Endodermal cell (in vitro differentiated cells): ENCODE data around the gene COMMD1. TPM values are rescaled to one million over a fixed set of nuclear protein-coding genes. Genes with fewer than 3 reads are reported as not detected.
A peak's percentile ranks its signal among the peaks of the same experiment; 100 is the strongest.

Source experiments
- DNase-seq: peaks from one replicate; pipeline ENCODE4 v3.0.0-alpha.2; 2017
- H3K27ac ChIP-seq: 2 replicates; pipeline ENCODE4 v1.5.1; 2013; ENCODE audit warnings: mild to moderate bottlenecking, low read depth, low read length, moderate library complexity
- H3K27me3 ChIP-seq: 2 replicates; pipeline ENCODE4 v1.6.1; 2013; ENCODE audit warnings: mild to moderate bottlenecking, low read length, moderate library complexity; ENCODE audit not compliant: insufficient read depth, control insufficient read depth, poor library complexity, severe bottlenecking
- H3K36me3 ChIP-seq: 2 replicates; pipeline ENCODE4 v1.7.0; 2013; ENCODE audit warnings: mild to moderate bottlenecking, low read length, moderate library complexity; ENCODE audit not compliant: control insufficient read depth, insufficient read depth
- H3K4me1 ChIP-seq: one replicate; pipeline ENCODE4 v1.7.0; 2013; ENCODE audit warnings: low read length; ENCODE audit not compliant: control insufficient read depth, insufficient read depth
- H3K4me3 ChIP-seq: 2 replicates; pipeline ENCODE4 v1.5.1; 2013; ENCODE audit warnings: mild to moderate bottlenecking, low read length, moderate library complexity
- H3K9ac ChIP-seq: 2 replicates; pipeline ENCODE4 v1.6.1; 2013; ENCODE audit warnings: mild to moderate bottlenecking, low read length, moderate library complexity; ENCODE audit not compliant: poor library complexity, severe bottlenecking; ENCODE audit errors: extremely low read depth
- H3K9me3 ChIP-seq: 2 replicates; pipeline ENCODE4 v1.6.1; 2013; ENCODE audit warnings: mild to moderate bottlenecking, low read length, moderate library complexity; ENCODE audit not compliant: control insufficient read depth
- H3K27ac Mint-ChIP-seq: 2 replicates; pipeline ENCODE4 v1.8.0; 2020; ENCODE audit warnings: mixed read lengths
- H3K27me3 Mint-ChIP-seq: 2 replicates; pipeline ENCODE4 v1.8.0; 2021; ENCODE audit warnings: mild to moderate bottlenecking, mixed read lengths; ENCODE audit not compliant: insufficient read depth
- H3K36me3 Mint-ChIP-seq: 2 replicates; pipeline ENCODE4 v1.8.0; 2020; ENCODE audit warnings: low read depth, mixed read lengths
- H3K4me1 Mint-ChIP-seq: 2 replicates; pipeline ENCODE4 v1.8.0; 2020; ENCODE audit warnings: mixed read lengths
- H3K4me3 Mint-ChIP-seq: 2 replicates; pipeline ENCODE4 v1.8.0; 2020; ENCODE audit warnings: mild to moderate bottlenecking, moderate library complexity, mixed read lengths
- H3K9me3 Mint-ChIP-seq: 2 replicates; pipeline ENCODE4 v1.8.0; 2020; ENCODE audit warnings: mild to moderate bottlenecking, mixed read lengths
- WGBS, 2 experiments: methylation state at CpG; one replicate each; pipeline versions ENCODE4 v1.1.5 to v1.1.7; 2013; ENCODE audit warnings: missing lambda C conversion rate in 2 of 2, mixed read lengths in 1 of 2; ENCODE audit not compliant: insufficient coverage in 1 of 2, insufficient read length in 1 of 2; 5-methylcytosine and 5-hydroxymethylcytosine counted together
- total RNA-seq, 2 donors: library from RNA; stranded (reverse); fragmentation: NEBNext Ultra II Directional in 1 of 2; extraction: Animal tissue kit (Norgen Biotek cat#: 25700) in 1 of 2; gene quantifications; 2 replicates in 1 of 2; 3 replicates in 1 of 2; pipeline ENCODE4 v1.2.1, GENCODE V29; 2021
- TF ChIP-seq, protein P1 (sequence below): fragments of 200-600 bp; sonication (generic); conservative IDR thresholded peaks from 2 replicates; pipeline ENCODE4 v1.5.0; 2021; ENCODE audit warnings: antibody characterized with exemption, mild to moderate bottlenecking

The COMMD1 gene
- total RNA-seq, 2 donors from 2014 or later: 27.8 to 28.4 TPM

DNA sequence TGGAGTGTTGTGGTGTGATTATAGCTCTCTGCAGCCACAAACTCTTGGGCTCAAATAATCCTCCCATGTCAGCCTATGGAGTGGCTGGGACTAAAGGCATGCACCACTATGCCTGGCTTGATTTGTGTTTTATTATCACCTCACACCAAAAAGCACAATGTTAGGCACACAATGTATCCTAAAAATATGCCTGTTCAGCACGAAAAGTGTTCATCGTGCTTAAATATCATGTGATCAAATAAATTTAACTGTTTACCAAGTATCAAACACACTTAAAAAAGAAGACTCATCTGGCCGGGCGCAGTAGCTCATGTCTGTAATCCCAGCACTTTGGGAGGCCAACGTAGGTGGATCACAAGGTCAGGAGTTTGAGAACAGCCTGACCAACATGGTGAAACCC lies 22.6 kb upstream of the COMMD1 start:
- Histone ChIP-seq H3K27me3 (no peaks in the 10 kb centered on the region), H3K4me1 (no peaks in the 10 kb centered on the region), H3K36me3 (peaks cover 89% of the 10 kb centered on the region), H3K9ac (no peak overlapping the region), H3K4me3 (no peak overlapping the region), H3K27ac (no peak overlapping the region), H3K9me3 (no peaks in the 10 kb centered on the region)
- Mint-ChIP-seq H3K27ac (no peak overlapping the region), H3K36me3 (peaks cover 73% of the 10 kb centered on the region), H3K27me3 (no peaks in the 10 kb centered on the region), H3K9me3 (no peaks in the 10 kb centered on the region), H3K4me3 (no peak overlapping the region), H3K4me1 (peaks cover 8% of the 10 kb centered on the region)
- TF ChIP-seq, protein P1, sequence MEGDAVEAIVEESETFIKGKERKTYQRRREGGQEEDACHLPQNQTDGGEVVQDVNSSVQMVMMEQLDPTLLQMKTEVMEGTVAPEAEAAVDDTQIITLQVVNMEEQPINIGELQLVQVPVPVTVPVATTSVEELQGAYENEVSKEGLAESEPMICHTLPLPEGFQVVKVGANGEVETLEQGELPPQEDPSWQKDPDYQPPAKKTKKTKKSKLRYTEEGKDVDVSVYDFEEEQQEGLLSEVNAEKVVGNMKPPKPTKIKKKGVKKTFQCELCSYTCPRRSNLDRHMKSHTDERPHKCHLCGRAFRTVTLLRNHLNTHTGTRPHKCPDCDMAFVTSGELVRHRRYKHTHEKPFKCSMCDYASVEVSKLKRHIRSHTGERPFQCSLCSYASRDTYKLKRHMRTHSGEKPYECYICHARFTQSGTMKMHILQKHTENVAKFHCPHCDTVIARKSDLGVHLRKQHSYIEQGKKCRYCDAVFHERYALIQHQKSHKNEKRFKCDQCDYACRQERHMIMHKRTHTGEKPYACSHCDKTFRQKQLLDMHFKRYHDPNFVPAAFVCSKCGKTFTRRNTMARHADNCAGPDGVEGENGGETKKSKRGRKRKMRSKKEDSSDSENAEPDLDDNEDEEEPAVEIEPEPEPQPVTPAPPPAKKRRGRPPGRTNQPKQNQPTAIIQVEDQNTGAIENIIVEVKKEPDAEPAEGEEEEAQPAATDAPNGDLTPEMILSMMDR: no peak
- 96 to 100% methylated on average over 4 to 5 of the region's 5 CpGs for WGBS, 2 experiments
- no peak for DNase-seq

DNA sequence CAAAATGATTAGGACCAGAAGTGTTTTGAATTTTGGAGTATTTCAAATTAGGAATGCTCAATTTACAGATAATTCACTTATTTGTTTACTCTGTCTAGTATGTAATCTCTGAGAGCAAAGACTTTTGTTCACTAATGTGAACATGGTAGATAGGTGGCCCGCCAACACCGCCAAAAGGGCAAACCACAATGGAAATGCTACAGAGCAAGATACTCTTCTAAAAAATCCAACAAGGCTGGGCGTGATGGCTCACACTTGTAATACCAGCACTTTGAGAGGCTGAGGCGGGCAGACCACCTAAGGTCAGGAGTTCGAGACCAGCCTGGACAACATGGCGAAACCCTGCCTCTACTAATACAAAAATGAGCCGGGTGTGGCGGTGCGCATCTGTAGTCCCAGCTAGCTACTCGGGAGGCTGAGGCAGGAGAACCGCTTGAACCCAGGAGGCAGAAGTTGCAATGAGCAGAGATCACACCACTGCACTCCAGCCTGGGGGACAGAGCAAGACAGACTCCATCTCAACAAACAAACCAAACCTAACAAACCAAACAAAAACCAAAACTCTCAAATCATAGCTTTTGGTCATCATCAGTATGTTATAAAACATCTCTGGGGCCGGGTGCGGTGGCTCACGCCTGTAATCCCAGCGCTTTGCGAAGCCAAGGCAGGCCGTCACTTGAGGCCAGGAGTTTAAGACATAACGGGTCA lies 19.4 kb upstream of the COMMD1 start:
- Mint-ChIP-seq H3K27me3 (no peaks in the 10 kb centered on the region), H3K9me3 (no peaks in the 10 kb centered on the region), H3K4me1 (peaks cover 16% of the 10 kb centered on the region), H3K27ac (no peak overlapping the region), H3K4me3 (peak overlapping the region; percentile 100), H3K36me3 (peaks cover 50% of the 10 kb centered on the region)
- Histone ChIP-seq H3K9me3 (no peaks in the 10 kb centered on the region), H3K4me3 (peak overlapping the region; percentile 98), H3K27me3 (no peaks in the 10 kb centered on the region), H3K4me1 (no peaks in the 10 kb centered on the region), H3K36me3 (peaks cover 57% of the 10 kb centered on the region), H3K9ac (no peak overlapping the region), H3K27ac (no peak overlapping the region)
- DNase-seq: no peak
- WGBS, 2 experiments: 91 to 92% methylated on average over 15 to 18 of the region's 18 CpGs
- TF ChIP-seq, protein P1: no peak

DNA sequence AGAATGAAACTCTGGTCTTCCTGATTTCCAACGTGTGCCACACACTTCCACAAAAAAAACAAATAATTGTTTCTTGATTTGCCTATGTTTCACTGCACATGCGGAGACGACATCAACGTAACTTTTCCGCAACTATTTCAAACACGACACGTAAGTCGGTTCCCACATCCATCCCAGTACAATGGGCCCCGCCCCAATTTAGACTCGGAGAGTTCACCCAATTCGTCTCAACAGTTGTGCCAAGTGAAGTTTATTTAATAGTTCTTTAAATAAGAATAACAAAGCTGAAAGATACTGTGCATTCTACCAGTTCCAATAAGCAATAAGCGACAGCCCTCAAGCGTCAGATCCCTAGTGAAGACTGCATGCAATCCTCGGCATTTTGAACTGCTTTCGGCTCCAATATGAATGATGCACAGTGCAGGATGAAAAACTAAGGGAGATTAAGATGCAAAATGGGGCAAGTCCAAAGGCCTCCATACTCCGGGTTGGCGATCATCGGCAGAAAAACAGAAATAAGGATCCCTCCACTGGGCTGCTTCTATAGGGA lies 17.7 kb upstream of the COMMD1 start:
- peaks cover 16% of the 10 kb centered on the region for H3K4me1 Mint-ChIP-seq
- WGBS, 2 experiments: 0 to 1% methylated on average over 12 to 18 of the region's 18 CpGs
- Histone ChIP-seq H3K27ac (peak overlapping the region; percentile 99), H3K9me3 (no peaks in the 10 kb centered on the region), H3K4me3 (peak overlapping the region; percentile 98), H3K36me3 (peaks cover 40% of the 10 kb centered on the region), H3K4me1 (no peaks in the 10 kb centered on the region), H3K27me3 (no peaks in the 10 kb centered on the region), H3K9ac (peak overlapping the region; percentile 99)
- no peaks in the 10 kb centered on the region for H3K9me3 Mint-ChIP-seq
- peaks cover 35% of the 10 kb centered on the region for H3K36me3 Mint-ChIP-seq
- H3K27ac Mint-ChIP-seq: peak overlapping the region; percentile 99
- TF ChIP-seq, protein P1: no peak
- DNase-seq: no peak
- H3K27me3 Mint-ChIP-seq: no peaks in the 10 kb centered on the region
- H3K4me3 Mint-ChIP-seq: peak overlapping the region; percentile 100
